Measurements from ENCODE around the gene PIK3R2.
"Not testable (repeated sequence)": the region's sequence is repeated elsewhere in the genome, so short reads cannot be mapped to it uniquely, and the experiment has no call there.

PIK3R2 gene

GRCh38 chr19:18206018-18206417 lies 53.1 kb downstream of the PIK3R2 start:
- TF ChIP-seq CTCF (IDR thresholded peaks at IDR 0.05; ENCODE audit: insufficient read depth, low read depth, low read length, missing control alignments) = no peak
- H3K4me3 ChIP-seq (ENCODE audit: low read length) = no peak overlapping the region
- no peak for DNase-seq (ENCODE audit: low read depth)

DNA sequence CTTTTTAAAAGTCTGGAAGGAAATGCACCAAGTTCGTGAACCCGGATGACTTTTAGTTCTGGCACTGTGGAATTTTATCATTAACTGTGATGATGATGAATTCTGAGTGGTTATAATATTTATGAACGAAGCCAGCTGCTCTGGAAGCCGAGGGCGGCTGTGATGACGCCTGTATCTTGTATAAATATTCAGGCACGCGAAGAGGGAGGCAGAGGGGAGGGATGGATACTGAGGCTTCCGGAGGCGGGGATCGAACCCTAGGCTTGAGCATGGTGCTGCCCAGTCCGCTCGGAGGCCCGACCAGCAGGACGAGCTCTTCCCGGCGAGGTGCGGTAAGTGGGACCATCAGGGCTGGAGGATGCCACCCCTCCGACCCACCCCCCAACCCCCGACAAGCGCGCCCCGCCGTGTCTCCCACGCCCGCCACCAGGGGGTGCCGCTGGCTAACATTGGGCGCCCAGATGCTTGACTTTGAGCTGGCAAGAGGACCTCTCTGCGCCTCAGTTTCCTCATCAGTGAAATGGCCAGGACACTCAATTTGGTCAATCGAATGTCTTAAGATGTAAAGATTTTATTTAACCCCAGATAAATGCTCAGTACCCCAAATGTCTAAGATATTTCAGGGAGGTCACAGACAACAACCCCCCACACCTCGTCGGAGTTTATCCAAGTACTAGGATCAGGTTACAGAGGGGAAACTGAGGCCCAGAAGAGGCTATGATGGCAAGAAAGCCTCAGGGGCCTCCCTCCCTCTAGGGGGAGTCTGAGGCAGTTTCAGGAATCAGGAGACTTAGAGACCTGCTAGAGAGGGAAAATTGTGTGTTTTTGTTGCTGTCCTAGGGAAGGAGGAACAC lies 55.4 kb downstream of the PIK3R2 start:
- H3K4me3 ChIP-seq (ENCODE audit: low read length) = no peak overlapping the region
- peak; percentile 53 for TF ChIP-seq CTCF (IDR thresholded peaks at IDR 0.05; ENCODE audit: insufficient read depth, low read depth, low read length, missing control alignments)
- no peak for DNase-seq (ENCODE audit: low read depth)

- H3K4me3 ChIP-seq (ENCODE audit: low read length); DNase-seq (ENCODE audit: low read depth): not testable (repeated sequence)
Measured at GRCh38 chr19:18209912-18210311, 56.9 kb downstream of the PIK3R2 start.

DNA sequence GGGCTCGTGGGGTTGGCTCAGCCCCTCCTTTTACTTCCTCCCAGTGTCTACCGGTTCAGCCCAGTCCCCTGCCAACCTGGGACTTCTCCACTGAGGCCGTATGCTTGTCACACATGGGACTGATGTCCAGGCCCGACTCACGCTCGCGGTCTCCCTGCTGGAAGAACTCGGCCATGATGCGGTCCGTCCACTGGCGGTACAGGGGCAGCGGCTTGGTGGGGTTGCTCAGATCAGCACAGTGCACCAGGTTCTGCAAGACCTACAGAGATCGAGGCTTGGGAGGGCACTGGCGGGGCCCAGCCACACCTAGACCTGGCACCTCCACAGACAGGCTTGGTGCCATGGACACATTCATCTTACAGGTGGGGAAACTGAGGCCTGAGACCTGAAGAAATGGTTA lies 58.7 kb downstream of the PIK3R2 start:
- no peak overlapping the region for H3K4me3 ChIP-seq (ENCODE audit: low read length)
- DNase-seq (ENCODE audit: low read depth) = no peak
- no peak for TF ChIP-seq CTCF (IDR thresholded peaks at IDR 0.05; ENCODE audit: insufficient read depth, low read depth, low read length, missing control alignments)

DNA sequence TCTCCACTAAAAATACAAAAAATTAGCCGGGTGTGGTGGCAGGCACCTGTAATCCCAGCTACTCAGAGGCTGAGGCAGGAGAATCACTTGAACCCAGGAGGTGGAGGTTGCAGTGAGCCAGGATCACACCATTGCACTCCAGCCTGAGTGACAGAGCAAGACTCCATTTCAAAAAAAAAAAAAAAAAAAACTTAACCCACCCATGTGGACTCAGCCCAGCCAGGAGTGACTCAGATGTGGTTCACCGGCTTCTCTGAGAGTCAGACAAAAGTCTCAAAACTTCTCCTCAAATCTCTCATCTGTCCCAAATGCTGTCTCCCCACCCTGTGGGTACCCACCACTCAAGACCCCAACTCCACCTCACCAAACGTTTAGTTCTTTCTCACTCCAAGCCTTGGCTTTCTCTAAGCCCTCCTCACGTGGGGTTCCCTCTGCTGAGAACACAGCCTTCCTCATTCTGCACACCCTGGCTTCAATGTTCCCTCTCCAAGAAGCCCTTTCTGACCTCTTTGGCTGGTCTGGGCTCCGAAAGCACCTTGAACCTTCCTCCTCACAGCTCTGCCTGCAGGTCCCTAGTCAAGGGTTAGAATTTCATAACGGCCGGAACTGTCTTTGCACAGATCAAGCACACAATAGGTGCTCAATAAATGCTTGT lies 61.9 kb downstream of the PIK3R2 start:
- TF ChIP-seq CTCF (IDR thresholded peaks at IDR 0.05; ENCODE audit: insufficient read depth, low read depth, low read length, missing control alignments) = no peak
- no peak overlapping the region for H3K4me3 ChIP-seq (ENCODE audit: low read length)
- DNase-seq (ENCODE audit: low read depth) = peak; percentile 65

- H3K4me3 ChIP-seq (ENCODE audit: low read length) = no peak overlapping the region
- DNase-seq (ENCODE audit: low read depth) = no peak
- no peak for TF ChIP-seq CTCF (IDR thresholded peaks at IDR 0.05; ENCODE audit: insufficient read depth, low read depth, low read length, missing control alignments)
Measured at GRCh38 chr19:18216789-18217188, 63.8 kb downstream of the PIK3R2 start.

DNA sequence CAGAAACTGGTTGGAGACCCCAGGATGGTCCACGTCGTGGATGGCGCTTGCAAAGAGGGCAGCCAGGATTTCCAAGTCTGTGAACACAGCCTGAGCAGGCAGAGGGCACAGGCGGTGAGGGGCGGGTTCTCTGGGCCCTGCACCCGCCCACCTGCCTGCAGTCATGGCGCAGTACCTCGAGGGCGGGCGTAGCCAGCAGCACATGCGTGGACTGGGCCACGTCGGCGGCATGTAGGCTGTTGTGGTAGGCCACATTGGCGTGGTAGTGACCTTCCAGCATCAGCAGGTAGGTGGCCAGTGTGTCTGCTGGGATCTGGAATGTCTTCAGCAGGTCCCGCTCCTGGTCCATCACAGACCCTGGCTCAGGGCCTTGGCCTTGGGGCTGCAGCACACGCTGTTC lies 65.2 kb downstream of the PIK3R2 start:
- no peak for TF ChIP-seq CTCF (IDR thresholded peaks at IDR 0.05; ENCODE audit: insufficient read depth, low read depth, low read length, missing control alignments)
- DNase-seq (ENCODE audit: low read depth) = no peak
- H3K4me3 ChIP-seq (ENCODE audit: low read length) = no peak overlapping the region
